Body of pancreas (tissue), 4 donors: ENCODE data around the gene ERC2.

ENCODE experiments used
- CTCF ChIP-seq, 7 experiments: fragments of 450-650 bp in 4 of 7; fragments of 200-600 bp in 3 of 7; sonication (generic) in 3 of 7; IDR thresholded peaks; one replicate each; pipeline ENCODE4 v1.5.1; 2016 to 2019; ENCODE audit warnings: antibody characterized with exemption in 7 of 7
- POLR2A ChIP-seq, 3 donors: fragments of 450-650 bp; IDR thresholded peaks; one replicate each; pipeline ENCODE4 v1.6.1; 2016; ENCODE audit warnings: antibody characterized with exemption in 3 of 3, mild to moderate bottlenecking in 2 of 3

- TF ChIP-seq CTCF (IDR thresholded peaks at IDR 0.05), result no peak
- no peak for TF ChIP-seq POLR2A (IDR thresholded peaks at IDR 0.05)
Observed at GRCh38 chr3:55716044-55716443, 752.2 kb downstream of the ERC2 start.
